ENCODE measurements around the gene SRSF9. TPM values are rescaled to one million over a fixed set of nuclear protein-coding genes. Genes with fewer than 3 reads are reported as not detected.

The SRSF9 gene
- total and polyA plus RNA-seq, 2 of the 13 experiments (the other 11 are each of a cell fraction or from before 2014, with no cell fraction given) = 125 to 144 TPM

- TF ChIP-seq KDM6A (CRISPR knock-in tag; IDR thresholded peaks at IDR 0.05; ENCODE audit: low read depth) (no peak), SAFB2 (CRISPR knock-in tag; IDR thresholded peaks at IDR 0.05; ENCODE audit: borderline replicate concordance, low read depth) (no peak; the same call in 1 of the 2 replicates), KDM1A (CRISPR knock-in tag; IDR thresholded peaks at IDR 0.05) (0 out of 2 replicates have a peak, but pooled peaks have one; percentile 17), CSRNP2 (CRISPR knock-in tag; conservative IDR thresholded peaks at IDR 0.05; ENCODE audit: low read depth) (no peak), AGO2 (optimal IDR thresholded peaks at IDR 0.05; ENCODE audit: low read depth, low read length) (peak; percentile 90), ZNF724P (CRISPR knock-in tag; IDR thresholded peaks at IDR 0.05; ENCODE audit: borderline replicate concordance) (no peak), ATAD3A (CRISPR knock-in tag; IDR thresholded peaks at IDR 0.05) (no peak), TRAFD1 (CRISPR knock-in tag; IDR thresholded peaks at IDR 0.05; ENCODE audit: borderline replicate concordance) (no peak), ZNF343 (CRISPR knock-in tag; IDR thresholded peaks at IDR 0.05) (peak; percentile 88; the same call in 1 of the 2 replicates), ZNF232 (CRISPR knock-in tag; IDR thresholded peaks at IDR 0.05; ENCODE audit: borderline replicate concordance) (peak; percentile 75; the same call in 1 of the 2 replicates), SKIL (CRISPR knock-in tag; IDR thresholded peaks at IDR 0.05; ENCODE audit: borderline replicate concordance) (peak; percentile 83), GMEB1 (CRISPR knock-in tag; IDR thresholded peaks at IDR 0.05; ENCODE audit: borderline replicate concordance) (peak; percentile 97), NCOA5 (CRISPR knock-in tag; IDR thresholded peaks at IDR 0.05) (no peak), KLF6 (CRISPR knock-in tag; IDR thresholded peaks at IDR 0.05) (peak; percentile 93), SIX4 (CRISPR knock-in tag; IDR thresholded peaks at IDR 0.05) (peak; percentile 28; the same call in 1 of the 2 replicates), SP4 (CRISPR knock-in tag; IDR thresholded peaks at IDR 0.05) (peak; percentile 70; the same call in 1 of the 2 replicates), HNF4A (CRISPR knock-in tag; IDR thresholded peaks at IDR 0.05) (peak; percentile 48; the same call in 1 of the 2 replicates), RELA (CRISPR knock-in tag; IDR thresholded peaks at IDR 0.05) (peak; percentile 73; the same call in 1 of the 2 replicates), THAP8 (CRISPR knock-in tag; IDR thresholded peaks at IDR 0.05; ENCODE audit: borderline replicate concordance) (no peak), ZNF773 (CRISPR knock-in tag; IDR thresholded peaks at IDR 0.05; ENCODE audit: borderline replicate concordance) (no peak), TBX3 (IDR thresholded peaks at IDR 0.05; ENCODE audit: borderline replicate concordance) (peak; percentile 52; the same call in 1 of the 2 replicates)
Observed at GRCh38 chr12:120445911-120446843, 23.4 kb downstream of the SRSF9 start, which contains the start of the genes GATC and TRIAP1 (continued).

Data from HepG2 (cell line).